Stimulated activated CD8-positive, alpha-beta memory T cell treated with anti-CD3 and anti-CD28 coated beads, Interleukin-15, amount 100 ng/mL, for 4 hours (primary cell): ENCODE measurements around the gene STOM.

Experiments
- DNase-seq, 2 donors: peaks; one replicate each; pipeline ENCODE4 v3.0.0-alpha.2; 2020; ENCODE audit warnings: low read depth in 2 of 2

Gene STOM

DNA sequence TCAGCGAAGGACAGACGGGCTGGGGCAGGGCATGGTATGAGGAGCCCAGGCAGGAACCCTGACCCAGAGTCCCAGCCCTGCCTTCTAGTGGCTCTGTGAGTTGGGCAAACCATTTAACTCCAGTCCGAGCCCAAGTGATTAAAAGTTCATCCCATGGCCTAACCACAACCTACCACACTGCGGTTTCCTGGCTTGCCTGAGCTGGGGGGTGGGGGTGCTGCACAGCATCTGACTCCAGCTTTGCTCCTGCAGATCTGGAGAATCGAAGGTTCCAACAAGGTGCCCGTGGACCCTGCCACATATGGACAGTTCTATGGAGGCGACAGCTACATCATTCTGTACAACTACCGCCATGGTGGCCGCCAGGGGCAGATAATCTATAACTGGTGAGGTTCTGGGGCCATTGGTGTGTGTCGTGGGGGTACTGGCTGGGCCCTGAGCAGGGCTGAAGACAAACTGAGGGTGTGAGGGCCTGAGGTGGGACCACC, 49.0 kb downstream of the STOM start:
- DNase-seq, result no peak

GRCh38 chr9:121319383-121319780, 50.7 kb downstream of the STOM start:
- no peak for DNase-seq

DNA sequence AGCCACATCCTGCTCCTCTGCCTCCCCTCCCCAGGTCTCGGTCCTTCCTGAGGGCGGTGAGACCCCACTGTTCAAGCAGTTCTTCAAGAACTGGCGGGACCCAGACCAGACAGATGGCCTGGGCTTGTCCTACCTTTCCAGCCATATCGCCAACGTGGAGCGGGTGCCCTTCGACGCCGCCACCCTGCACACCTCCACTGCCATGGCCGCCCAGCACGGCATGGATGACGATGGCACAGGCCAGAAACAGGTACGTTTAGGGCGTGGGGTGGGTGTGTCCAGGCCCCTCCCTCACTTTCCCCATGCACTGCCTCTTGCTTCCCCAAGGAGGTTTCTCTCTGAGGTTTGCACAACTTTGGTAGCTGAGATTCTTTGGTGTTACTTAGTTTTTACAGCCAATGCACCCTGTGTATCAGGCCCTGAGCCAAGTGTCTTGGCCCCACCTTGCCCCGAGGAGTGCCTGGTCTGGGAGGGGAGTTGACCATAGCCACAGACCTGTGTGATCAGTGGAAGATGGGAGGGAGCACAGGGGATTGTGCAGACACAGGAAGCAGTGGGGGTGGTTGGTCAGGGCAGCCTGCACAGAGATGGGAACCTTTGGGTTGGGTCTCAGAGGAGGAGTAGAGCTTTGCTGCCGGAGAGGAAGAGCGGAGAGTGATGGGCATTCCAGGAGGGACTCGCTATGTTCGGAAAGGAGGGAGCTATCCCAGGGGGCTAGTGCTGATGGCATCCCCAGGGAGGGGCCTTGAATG, 51.2 kb downstream of the STOM start:
- no peak for DNase-seq

DNA sequence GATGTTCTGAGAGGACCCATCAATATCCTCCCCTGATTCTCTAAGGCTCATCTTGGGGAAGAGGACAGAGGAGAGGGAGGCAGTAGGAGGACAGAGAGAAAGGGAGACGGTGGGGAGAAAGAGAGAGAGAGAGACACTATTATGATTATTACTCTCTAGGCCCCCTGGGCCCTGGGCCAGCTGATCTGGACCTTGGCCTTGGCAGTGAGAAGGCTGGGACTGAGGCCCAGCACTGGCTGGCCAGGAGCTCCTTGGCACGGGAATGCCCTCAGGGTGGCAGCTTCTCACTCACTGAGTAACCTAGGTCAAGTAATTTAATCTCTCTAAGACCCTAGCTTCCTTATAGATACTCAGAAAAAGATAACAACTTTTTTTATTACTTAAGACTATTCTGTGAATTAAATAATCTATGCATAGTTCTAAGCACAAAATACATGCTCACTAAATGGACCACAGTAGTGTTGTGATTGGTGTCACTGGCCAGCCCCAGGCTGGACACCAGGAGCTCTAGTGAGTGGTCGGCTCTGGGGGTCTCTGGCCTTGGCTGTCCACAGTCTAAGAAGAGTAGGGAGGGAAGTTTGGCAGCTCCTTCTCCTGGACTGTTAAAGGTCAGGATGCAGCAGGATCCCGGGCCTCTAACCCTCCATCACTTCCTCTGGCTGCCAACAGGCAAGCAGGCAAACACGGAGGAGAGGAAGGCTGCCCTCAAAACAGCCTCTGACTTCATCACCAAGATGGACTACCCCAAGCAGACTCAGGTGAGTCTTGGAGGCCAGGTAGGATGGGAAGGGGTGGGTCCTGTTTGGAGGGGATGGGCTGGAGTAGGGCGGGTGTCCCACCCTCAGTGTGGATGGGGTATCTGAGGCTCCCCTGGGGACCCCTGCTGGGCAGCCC, 52.1 kb downstream of the STOM start:
- no peak for DNase-seq

- no peak for DNase-seq
Measured at GRCh38 chr9:121316852-121317373, 53.1 kb downstream of the STOM start.

GRCh38 chr9:121316378-121316777, 53.7 kb downstream of the STOM start:
- no peak for DNase-seq

DNA sequence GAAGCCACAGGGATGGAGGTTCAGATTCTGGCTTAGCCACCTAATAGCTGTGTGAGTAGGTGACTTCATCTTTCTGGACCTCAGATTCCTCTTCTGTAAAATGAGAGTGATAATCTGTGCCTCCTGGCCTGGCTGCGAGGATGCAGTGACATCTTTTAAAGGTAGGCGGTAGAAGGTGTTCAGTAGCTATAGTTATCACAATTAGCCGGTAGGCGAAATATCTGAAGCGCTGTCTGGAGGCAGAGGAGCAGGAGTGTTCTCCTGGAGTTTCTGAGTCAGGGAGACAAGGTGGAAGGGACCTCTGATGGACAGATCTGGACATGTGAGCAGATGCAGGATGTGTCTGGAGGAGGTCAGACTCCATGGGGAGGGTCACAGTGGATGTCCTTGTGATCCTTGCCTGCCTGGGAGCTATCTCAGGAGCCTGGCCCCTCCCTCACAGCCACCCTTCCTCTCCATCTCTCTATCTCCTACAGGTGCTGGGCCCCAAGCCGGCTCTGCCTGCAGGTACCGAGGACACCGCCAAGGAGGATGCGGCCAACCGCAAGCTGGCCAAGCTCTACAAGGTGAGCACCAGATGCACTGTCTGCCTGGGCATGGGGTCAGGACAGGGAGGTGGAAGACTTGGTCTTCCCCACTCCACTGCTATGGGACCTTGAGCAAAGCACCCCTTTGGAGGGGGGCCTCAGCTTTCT, 56.4 kb downstream of the STOM start:
- no peak for DNase-seq

- no peak for DNase-seq
Measured at GRCh38 chr9:121312169-121312568, 57.9 kb downstream of the STOM start.

GRCh38 chr9:121310571-121310970, 59.5 kb downstream of the STOM start:
- no peak for DNase-seq

GRCh38 chr9:121309833-121310425, 60.1 kb downstream of the STOM start:
- DNase-seq, result no peak

GRCh38 chr9:121309171-121309570, 60.9 kb downstream of the STOM start:
- DNase-seq, result no peak

- no peak for DNase-seq
Measured at GRCh38 chr9:121308765-121309164, 61.3 kb downstream of the STOM start.

- DNase-seq, result no peak
Measured at GRCh38 chr9:121307976-121308375, 62.1 kb downstream of the STOM start.

DNA sequence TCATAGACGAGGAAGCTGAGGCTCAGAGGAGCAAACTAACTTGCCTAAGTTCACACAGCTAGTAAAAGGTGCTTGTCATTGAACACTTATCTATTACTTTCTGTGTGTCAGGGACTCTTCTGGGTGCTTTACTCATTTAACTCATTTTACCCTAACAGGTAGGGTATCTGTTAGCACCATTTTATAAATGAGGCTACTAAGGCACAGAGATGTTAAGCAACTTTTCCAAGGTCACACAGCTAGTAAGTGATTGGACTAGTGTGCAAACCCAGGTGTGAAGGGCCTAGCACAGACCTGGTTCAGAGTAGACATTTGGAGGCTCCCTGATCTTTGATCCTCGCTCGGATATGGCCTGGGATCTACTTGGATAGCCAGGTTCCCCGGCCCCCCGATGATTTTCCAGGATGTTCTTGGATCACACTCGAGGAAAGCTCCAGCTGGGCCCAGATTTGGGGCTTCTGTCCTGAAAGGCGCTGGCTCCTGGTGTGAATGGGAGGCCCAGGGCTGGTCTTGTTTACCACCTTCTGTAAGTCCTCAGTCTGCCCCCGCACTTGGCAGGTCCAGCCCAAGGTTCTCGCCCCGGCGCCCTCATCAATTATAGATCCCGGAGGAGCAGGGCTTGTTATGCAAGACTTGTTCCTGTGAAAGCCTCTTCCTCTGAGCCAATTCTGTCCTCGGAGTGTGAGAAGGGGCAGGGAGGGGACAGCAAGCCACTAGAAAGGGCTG, 64.6 kb downstream of the STOM start:
- DNase-seq, result no peak

GRCh38 chr9:121304707-121305106, 65.3 kb downstream of the STOM start:
- DNase-seq, result no peak

- DNase-seq, result no peak
Measured at GRCh38 chr9:121303456-121304451, 66.3 kb downstream of the STOM start.

- DNase-seq, result no peak
Measured at GRCh38 chr9:121302786-121303185, 67.3 kb downstream of the STOM start.

DNA sequence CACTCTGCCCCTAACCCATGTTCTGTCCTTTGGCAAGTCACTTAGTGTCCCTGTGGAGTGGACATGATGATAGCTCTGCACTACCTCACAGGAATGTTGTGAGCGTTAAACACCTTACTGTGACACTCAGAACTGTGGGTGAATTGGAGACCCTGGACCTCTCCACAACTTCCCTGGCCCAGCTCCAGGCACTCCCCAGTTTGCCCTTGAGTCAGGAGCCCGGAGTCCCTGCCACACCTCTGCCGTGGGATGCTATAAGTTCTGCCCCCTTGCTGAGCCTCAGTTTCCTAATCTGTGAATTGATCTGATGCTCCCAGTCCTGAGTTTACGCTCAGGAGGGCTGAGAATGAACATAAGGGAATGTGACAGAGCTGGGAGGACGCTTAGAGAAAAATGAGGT, 67.7 kb downstream of the STOM start:
- DNase-seq, result no peak

- DNase-seq, result no peak
Measured at GRCh38 chr9:121301881-121302286, 68.2 kb downstream of the STOM start.
